Jurkat, Clone E6-1 (cell line): Measurements from ENCODE around the gene DOCK1.

Experiments
- DNase-seq: peaks from one replicate; pipeline ENCODE4 v3.0.0-alpha.2; 2011; ENCODE audit warnings: low read depth, low spot score
- H3K4me3 ChIP-seq: 2 replicates; pipeline ENCODE4 v1.5.1; 2011; ENCODE audit warnings: mild to moderate bottlenecking, low read length, control low read depth, moderate library complexity

DOCK1 gene

DNA sequence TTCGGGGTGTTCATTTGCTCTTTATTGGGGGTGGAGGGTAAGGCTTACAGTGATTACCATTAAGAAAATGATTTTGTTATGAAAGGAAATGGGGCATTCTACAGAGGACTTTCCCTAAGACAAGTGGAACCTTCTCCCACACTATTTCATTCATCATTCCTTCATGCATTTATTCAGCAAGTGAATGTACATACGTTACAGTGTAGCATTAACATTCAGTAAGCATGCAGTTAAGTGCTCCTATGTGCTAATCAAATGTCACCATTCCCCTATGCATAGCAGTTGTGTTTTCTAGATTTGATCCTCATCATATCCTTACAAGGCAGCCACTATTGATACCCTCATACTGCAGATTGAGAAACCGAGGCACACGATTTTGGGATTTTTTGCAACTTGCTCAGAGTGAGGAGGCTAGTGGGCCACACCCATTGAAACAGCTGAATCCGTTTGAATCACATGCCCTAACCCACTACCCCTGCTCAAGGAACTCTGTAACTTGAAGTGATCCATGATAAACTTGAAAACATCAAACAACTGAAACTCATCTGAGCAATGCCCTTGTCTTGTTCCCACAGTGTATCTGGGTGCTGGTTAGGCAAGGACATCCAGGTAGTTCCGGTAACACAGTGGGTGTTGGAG, 274.5 kb downstream of the DOCK1 start:
- DNase-seq = no peak

DNA sequence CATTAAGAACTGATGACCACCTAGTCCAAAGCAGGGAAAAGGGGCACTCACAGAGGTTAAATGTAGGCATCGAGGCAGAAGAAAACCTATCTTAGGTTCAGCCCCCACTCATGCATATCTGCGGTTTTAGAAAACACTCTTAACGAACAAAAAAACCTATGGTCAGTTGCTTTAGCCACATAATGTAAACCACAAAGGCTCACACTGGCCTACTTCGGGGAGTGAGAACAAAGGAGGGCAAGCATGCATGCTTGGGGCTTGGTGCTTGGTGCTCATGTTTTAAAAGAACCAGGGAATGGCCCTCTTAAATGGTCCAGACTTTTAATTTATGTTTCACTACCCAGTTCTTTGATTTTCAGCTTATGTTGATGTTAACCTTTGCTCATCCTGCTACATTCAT, 276.9 kb downstream of the DOCK1 start:
- H3K4me3 ChIP-seq = no peak overlapping the region
- no peak for DNase-seq

More for the DNA sequence above, 274.5 kb downstream of the DOCK1 start:
- no peak overlapping the region for H3K4me3 ChIP-seq

- DNase-seq = no peak
- H3K4me3 ChIP-seq = no peak overlapping the region
These were observed 279.4 kb downstream of the DOCK1 start for GRCh38 chr10:127184582-127184981.

DNA sequence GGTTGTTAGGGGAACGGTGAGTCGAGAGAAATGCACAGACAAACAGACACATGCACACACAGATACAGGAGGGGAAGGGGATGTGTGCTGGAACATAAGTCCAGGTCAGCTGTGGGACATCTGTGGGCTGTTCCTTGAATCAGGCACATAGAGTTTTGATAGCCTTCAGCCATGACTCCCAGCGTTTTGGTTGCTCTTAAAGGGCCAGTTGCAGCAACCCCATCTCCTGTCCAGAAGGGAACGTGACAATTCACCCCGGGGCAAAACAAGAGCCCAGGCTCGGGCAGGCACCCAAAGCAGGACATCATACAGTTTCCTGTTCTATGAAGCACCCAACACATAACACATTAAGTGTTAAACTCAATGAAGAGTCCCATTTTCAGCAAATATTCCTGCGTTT, 281.6 kb downstream of the DOCK1 start:
- no peak for DNase-seq
- no peak overlapping the region for H3K4me3 ChIP-seq

DNA sequence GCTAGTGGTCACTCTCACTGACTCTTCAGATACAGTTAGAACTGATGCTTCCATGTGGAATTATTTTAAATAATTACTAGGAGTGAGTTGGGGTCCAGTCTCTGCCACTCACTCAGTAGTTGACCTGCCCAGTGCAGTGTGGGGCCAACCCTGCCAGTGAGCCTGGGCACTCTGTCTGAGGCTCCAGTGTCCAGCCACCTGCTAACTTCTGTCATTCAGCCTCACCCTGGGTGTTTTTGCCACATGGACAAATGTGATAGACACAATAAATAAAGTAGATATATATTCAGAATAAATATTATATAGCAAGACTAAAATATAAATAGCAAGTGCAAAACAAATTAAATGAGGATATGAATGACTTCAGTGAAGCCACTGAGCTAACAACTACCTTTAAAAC, 284.0 kb downstream of the DOCK1 start:
- DNase-seq = no peak

DNA sequence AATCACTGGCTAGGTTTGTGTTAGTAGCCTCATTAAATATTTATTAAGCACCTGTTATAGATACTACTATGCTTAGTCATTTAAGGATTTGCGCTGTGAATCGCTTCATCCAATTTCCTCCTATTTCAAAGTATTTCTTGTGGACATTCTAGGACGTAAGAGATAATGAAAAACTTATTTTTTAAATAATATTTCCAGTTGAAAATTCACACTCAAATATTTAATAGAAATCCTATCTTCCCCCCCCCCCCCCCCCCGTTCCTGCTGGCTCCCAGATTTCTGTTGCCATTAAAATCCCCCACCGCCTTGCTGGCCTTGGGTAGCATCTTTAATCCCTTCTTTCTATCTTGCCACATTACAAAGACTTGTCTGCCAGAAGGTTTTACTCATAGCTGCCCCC, 285.2 kb downstream of the DOCK1 start:
- no peak for DNase-seq
- no peak overlapping the region for H3K4me3 ChIP-seq

More for the DNA sequence above, 284.0 kb downstream of the DOCK1 start:
- H3K4me3 ChIP-seq = no peak overlapping the region

DNA sequence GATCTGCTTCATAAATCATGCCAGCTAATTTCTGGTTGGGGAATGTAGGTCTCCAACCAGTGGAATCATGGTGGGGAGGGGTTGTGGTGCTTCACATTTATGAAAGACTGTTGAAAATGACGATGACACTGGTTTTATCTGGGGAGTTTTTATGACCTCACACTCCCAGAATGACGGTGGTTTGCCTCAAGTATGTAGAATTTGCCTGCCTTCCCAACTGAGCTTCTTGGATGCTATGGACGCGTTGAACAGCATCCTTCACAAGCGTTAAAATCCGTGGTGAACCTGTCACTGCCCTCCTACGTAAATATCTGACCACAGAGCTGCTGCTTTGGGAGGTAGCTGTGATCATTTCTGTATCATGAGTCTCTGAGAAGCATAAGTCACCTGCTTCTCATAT, 287.9 kb downstream of the DOCK1 start:
- DNase-seq = no peak
- no peak overlapping the region for H3K4me3 ChIP-seq

DNA sequence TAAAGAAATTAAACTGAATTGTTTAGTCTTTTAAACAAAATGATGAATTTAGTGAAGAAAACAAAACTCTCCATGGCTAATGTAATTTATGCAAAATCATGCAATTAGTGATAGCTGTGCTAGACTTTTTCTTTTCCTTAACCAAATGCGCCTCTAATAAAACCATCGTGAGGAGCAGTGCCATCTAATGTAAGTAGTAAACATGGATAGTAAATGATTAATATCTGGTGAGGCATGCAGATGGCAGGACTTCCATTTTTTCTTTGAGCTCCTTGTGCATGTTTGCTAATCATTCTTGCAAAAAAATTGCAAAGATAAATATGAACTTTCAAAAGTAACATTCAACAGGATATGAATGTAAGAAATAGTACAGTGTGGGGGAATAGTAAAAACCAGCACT, 288.9 kb downstream of the DOCK1 start:
- H3K4me3 ChIP-seq = no peak overlapping the region
- DNase-seq = no peak

DNA sequence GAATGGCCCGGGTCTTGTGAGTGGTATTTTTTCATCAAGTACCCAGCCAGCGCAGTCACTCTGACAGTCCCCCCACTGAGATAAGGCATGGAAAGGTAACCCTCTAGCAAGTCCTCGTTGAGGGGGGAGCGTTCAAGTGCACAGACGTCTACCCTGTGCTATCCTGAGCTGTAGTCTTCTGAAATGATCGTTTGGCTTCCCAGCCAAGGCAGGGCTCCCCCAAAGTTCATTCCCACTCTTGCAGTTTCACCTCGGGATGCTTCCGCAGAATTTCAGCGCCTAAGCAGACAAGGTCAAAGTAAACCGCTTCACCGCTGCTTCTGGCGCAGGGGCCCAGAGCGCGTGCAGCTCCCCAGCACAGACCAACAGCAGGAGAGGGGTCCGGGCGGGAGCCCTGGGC, 289.4 kb downstream of the DOCK1 start:
- no peak overlapping the region for H3K4me3 ChIP-seq
- no peak for DNase-seq

- H3K4me3 ChIP-seq = no peak overlapping the region
- DNase-seq = no peak
These were observed 289.8 kb downstream of the DOCK1 start for GRCh38 chr10:127195041-127195506.

GRCh38 chr10:127195571-127196281, 290.5 kb downstream of the DOCK1 start:
- H3K4me3 ChIP-seq = no peak overlapping the region
- no peak for DNase-seq

- no peak for DNase-seq
- no peak within 1 kb of the TSS for H3K4me3 ChIP-seq
These were observed 291.3 kb downstream of the DOCK1 start, which contains the start of gene INSYN2A for GRCh38 chr10:127196282-127197153. TSS of gene INSYN2A (minus strand) at chr10:127196591. CDS start at chr10:127176395, 20,196 bp downstream.

DNA sequence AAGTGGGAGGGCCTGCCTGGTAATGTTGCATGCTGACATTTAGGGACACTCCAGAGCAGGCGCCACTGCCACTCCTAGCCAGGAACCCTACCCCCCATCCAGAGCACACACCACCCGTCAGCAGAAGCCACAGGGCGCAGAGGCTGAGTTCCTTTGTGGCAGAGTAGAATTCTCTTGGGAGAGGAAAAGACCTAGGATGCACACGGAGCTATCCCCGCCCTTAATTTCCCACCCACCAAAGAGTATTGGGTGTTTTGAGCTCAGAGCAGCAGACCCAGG, 291.9 kb downstream of the DOCK1 start:
- no peak overlapping the region for H3K4me3 ChIP-seq
- no peak for DNase-seq

DNA sequence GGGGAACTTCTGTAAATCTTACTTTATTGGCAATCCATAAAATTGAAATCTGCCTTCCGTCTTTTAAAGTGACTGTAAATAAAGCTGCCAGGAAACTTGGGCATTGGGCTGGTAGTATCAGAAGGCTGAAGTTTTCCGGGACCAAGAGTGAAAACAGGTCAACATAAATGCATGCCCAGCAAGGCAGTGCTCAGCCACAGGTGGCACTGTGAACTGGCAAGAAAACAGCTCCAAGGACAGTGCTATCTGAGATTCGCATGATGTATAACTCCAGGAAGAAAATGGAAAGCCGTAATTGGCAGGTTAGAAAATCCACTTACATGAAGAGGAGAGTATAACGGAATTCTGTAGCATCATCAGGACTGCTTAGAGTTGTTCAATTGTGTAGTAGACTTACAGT, 293.1 kb downstream of the DOCK1 start:
- no peak for DNase-seq
- no peak overlapping the region for H3K4me3 ChIP-seq

GRCh38 chr10:127198721-127199120, 293.5 kb downstream of the DOCK1 start:
- H3K4me3 ChIP-seq = no peak overlapping the region

GRCh38 chr10:127200646-127201045, 295.4 kb downstream of the DOCK1 start:
- no peak for DNase-seq
- no peak overlapping the region for H3K4me3 ChIP-seq

More at GRCh38 chr10:127198721-127199120, 293.5 kb downstream of the DOCK1 start:
- no peak for DNase-seq

GRCh38 chr10:127203067-127203466, 297.8 kb downstream of the DOCK1 start:
- DNase-seq = no peak

DNA sequence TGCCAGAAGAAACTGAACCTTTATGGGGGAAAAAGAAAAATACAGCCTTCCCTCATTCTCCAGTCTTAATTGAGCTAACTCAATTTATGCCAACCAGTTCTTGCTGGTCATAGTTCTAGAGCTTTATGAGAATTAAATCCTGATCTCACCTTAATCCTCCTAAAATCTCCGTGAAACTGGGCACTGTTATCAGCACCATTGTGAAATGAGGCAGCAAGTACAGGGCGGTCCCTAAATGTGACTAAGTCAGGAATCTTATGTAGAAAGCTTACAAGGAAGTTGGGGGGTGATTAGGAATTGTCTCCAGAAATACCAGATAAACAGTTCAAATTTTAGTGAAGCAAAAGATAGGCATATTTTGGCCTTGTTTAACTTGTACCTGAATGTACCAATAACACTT, 301.9 kb downstream of the DOCK1 start:
- H3K4me3 ChIP-seq = no peak overlapping the region
- DNase-seq = no peak

More at GRCh38 chr10:127203067-127203466, 297.8 kb downstream of the DOCK1 start:
- H3K4me3 ChIP-seq = no peak overlapping the region

DNA sequence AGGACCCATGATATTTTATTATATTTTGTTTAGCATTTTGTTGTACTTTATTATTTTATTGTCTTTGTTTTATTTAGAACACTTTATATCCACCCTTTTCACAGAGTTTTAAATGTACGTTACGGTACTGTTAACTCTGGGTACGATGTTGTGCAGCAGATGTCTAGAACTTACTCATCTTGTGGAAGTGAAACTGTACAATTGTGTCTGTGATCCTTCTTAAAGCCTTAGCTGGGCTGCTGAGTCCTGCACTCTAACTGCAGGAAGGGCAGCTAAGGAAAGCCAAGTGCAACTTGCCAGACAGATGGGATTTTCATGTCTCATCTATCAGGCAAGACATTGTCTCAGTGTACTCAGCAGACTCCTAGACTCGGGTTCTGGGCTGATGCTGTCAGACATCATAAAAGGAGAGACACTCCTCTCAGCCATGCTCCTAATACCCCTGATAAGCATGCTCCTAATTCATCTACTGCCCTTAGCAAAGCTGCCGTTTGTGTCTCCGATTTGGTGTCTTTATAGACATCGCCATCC, 305.8 kb downstream of the DOCK1 start:
- no peak overlapping the region for H3K4me3 ChIP-seq
- DNase-seq = no peak

DNA sequence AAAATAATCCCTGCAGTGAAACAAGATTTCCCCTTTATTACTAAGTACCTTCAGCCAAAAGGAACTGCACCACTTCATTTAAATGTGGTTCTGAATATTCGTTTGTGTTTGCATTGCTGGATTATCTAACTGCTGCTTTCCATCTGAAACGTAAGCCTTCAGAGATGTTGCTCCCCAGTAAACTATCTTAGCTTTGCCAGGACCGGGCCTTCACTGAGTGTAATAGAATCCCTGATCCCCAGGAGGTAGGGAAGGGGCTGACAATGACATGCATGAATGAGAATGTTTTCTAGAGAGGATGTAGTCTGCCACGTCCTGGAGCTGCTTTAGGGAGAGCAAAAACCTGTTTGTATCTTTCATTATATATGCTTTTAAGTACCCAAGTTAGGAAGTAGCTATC, 310.6 kb downstream of the DOCK1 start:
- no peak overlapping the region for H3K4me3 ChIP-seq
- no peak for DNase-seq
